K562 (cell line): ENCODE results near the gene ZNF148. TPM values are rescaled to one million over a fixed set of nuclear protein-coding genes. Genes with fewer than 3 reads are reported as not detected.

Experiments
- ATAC-seq: fragments of 200-7000 bp; cut with Tn5 transposase; 3 replicates; pipeline ENCODE4 v1.9.1; 2020; ENCODE audit warnings: moderate library complexity
- BruUV-seq: library from RNA; stranded (reverse); fragments of 400-500 nt; replicated peaks from 2 replicates; lab custom pipeline; 2021; lab: Mats Ljungman, UMichigan
- CTCF ChIA-PET: fragments of 300-600 bp; formaldehyde crosslinking; extraction: SDS; loops from one replicate; lab custom pipeline; 2021; ENCODE audit warnings: low intra/inter-chr PET ratio; lab: Yijun Ruan, JAX
- POLR2A ChIA-PET: fragments of 300-600, 350-650 bp; sonication (Branson Sonifier 250); formaldehyde crosslinking; extraction: SDS; loops from one replicate; lab custom pipeline; 2021; ENCODE audit warnings: antibody characterized with exemption, inconsistent platforms; lab: Yijun Ruan, JAX
- DNase-seq, 4 experiments: peaks; one replicate each; pipeline versions ENCODE4 v3.0.0 to v3.0.0-alpha.2; 2011 to 2018; ENCODE audit warnings: low spot score in 3 of 4, mixed read lengths in 3 of 4; ENCODE audit errors: extremely low read depth in 1 of 4
- FAIRE-seq: peaks from 2 replicates; lab custom pipeline; 2011; peaks lifted over from hg19 to GRCh38; lab: Jason Lieb, UNC
- H2AFZ ChIP-seq: 2 replicates; pipeline ENCODE4 v1.6.0; 2011; ENCODE audit warnings: low read depth, low read length, control low read depth, inconsistent platforms
- H3K27ac ChIP-seq: fragments of 200-600 bp; 3 replicates; pipeline ENCODE4 v1.8.0; 2011; ENCODE audit warnings: low read depth, mild to moderate bottlenecking, control low read depth, inconsistent platforms, low read length, moderate library complexity, mixed read lengths; ENCODE audit errors: extremely low read depth
- H3K27me3 ChIP-seq, 2 experiments: fragments of 300-600 bp in 1 of 2; 2 replicates in 1 of 2; 3 replicates in 1 of 2; pipeline versions ENCODE4 v1.6.0 to v1.8.0; 2011; ENCODE audit warnings: inconsistent platforms in 2 of 2, low read length in 2 of 2, mild to moderate bottlenecking in 1 of 2, mixed read lengths in 1 of 2, moderate library complexity in 1 of 2; ENCODE audit not compliant: control insufficient read depth in 2 of 2, insufficient read depth in 2 of 2
- H3K36me3 ChIP-seq: fragments of 300-600 bp; 3 replicates; pipeline ENCODE4 v1.8.0; 2011; ENCODE audit warnings: mild to moderate bottlenecking, low read length, inconsistent platforms; ENCODE audit not compliant: control insufficient read depth, insufficient read depth
- H3K4me1 ChIP-seq, 2 experiments: fragments of 200-600 bp in 1 of 2; replicated peaks in 1 of 2; 2 replicates in 1 of 2; 3 replicates in 1 of 2; pipeline versions ENCODE4 v1.5.1 to v1.8.0; 2011; ENCODE audit warnings: inconsistent platforms in 2 of 2, low read length in 2 of 2, mild to moderate bottlenecking in 1 of 2, mixed read lengths in 1 of 2, moderate library complexity in 1 of 2; ENCODE audit not compliant: control insufficient read depth in 2 of 2, insufficient read depth in 2 of 2
- H3K4me2 ChIP-seq: 2 replicates; pipeline ENCODE4 v1.6.1; 2011; ENCODE audit warnings: low read length, control low read depth, inconsistent platforms, mixed read lengths; ENCODE audit not compliant: insufficient read depth
- H3K4me3 ChIP-seq: fragments of 200-600 bp; sonication (generic), shearing (Covaris generic); 2 replicates; pipeline ENCODE4 v1.5.1; 2016; ENCODE audit warnings: control low read depth, inconsistent platforms
- H3K79me2 ChIP-seq: fragments of 200-600 bp; 3 replicates; pipeline ENCODE4 v1.8.0; 2011; ENCODE audit warnings: low read length, inconsistent platforms; ENCODE audit not compliant: control insufficient read depth, insufficient read depth
- H3K9ac ChIP-seq, 2 experiments: 2 replicates each; pipeline versions ENCODE4 v1.6.0 to v1.6.1; 2011; ENCODE audit warnings: low read depth in 2 of 2, low read length in 2 of 2, control low read depth in 1 of 2, inconsistent platforms in 1 of 2, mild to moderate bottlenecking in 1 of 2, mixed read lengths in 1 of 2; ENCODE audit not compliant: insufficient read depth in 1 of 2
- H3K9me1 ChIP-seq: one replicate; pipeline ENCODE4 v1.6.0; 2011; ENCODE audit warnings: inconsistent platforms, mild to moderate bottlenecking, low read length, moderate library complexity; ENCODE audit not compliant: control insufficient read depth, insufficient read depth
- H3K9me3 ChIP-seq: replicated peaks from 2 replicates; pipeline ENCODE4 v1.5.1; 2011; ENCODE audit warnings: low read depth, low read length, inconsistent platforms; ENCODE audit not compliant: control insufficient read depth, insufficient read depth
- H4K20me1 ChIP-seq: replicated peaks from 2 replicates; pipeline ENCODE4 v1.6.1; 2011; ENCODE audit warnings: low read length, inconsistent platforms, mixed read lengths; ENCODE audit not compliant: control insufficient read depth, insufficient read depth
- BHLHE40 ChIP-seq: IDR thresholded peaks from 2 replicates; pipeline ENCODE4 v1.6.1; 2011; ENCODE audit warnings: low read length, improper control_type of control experiment
- HNRNPL ChIP-seq: fragments of 200-400 bp; formaldehyde crosslinking; IDR thresholded peaks from 2 replicates; pipeline ENCODE4 v1.6.1; 2017; ENCODE audit warnings: low read depth, mild to moderate bottlenecking, low read length
- MAFG ChIP-seq: fragments of 450-650 bp; conservative IDR thresholded peaks from 2 replicates; pipeline ENCODE4 v1.6.1; 2016; ENCODE audit warnings: missing genetic modification characterization, missing compliant biosample characterization
- NELFE ChIP-seq: IDR thresholded peaks from 2 replicates; pipeline ENCODE4 v1.6.1; 2011; ENCODE audit warnings: mild to moderate bottlenecking; ENCODE audit not compliant: insufficient read depth, insufficient read length
- NR2C1 ChIP-seq, 2 experiments: fragments of 450-650 bp; IDR thresholded peaks; 2 replicates each; pipeline ENCODE4 v1.6.1; 2017; ENCODE audit warnings: mild to moderate bottlenecking in 2 of 2, antibody characterized with exemption in 1 of 2, inconsistent platforms in 1 of 2, missing compliant biosample characterization in 1 of 2, missing genetic modification characterization in 1 of 2
- SRF ChIP-seq, 2 experiments: fragments of 250-450, 450-650 bp in 1 of 2; sonication (Bioruptor Pico) in 1 of 2; sonication (generic) in 1 of 2; formaldehyde crosslinking; IDR thresholded peaks; 2 replicates each; pipeline versions ENCODE4 v1.5.0 to v1.5.1; 2020 to 2022; ENCODE audit warnings: mild to moderate bottlenecking in 1 of 2, missing genetic modification reagents in 1 of 2
- WGBS: fragments of 100-300 bp; shearing (Covaris generic); methylation state at CpG from one replicate; pipeline ENCODE4 v1.1.6; 2016; ENCODE audit warnings: low coverage, mixed read lengths; ENCODE audit not compliant: insufficient coverage; ENCODE audit errors: missing lambda C conversion rate; 5-methylcytosine and 5-hydroxymethylcytosine counted together
- in situ Hi-C: fragments of 300-500 bp; cut with MboI; formaldehyde crosslinking; loops from 4 replicates; pipeline ENCODE4 v1.15.0; 2018; ENCODE audit warnings: inconsistent platforms, mixed read lengths
- intact Hi-C: fragments of 100-400 bp; cut with micrococcal nuclease; formaldehyde crosslinking; loops from 2 replicates; pipeline ENCODE4 v1.14.2; 2022
- polyA plus RNA-seq, 8 experiments: library from polyadenylated mRNA; depleted of rRNA in 4 of 8; stranded (reverse) in 5 of 8; unstranded in 3 of 8; fragments of >200 nt; fragmentation: Nextera tagmentation in 2 of 8; fragmentation: Illumina TruSeq in 1 of 8; extraction: Ambion mirVana in 2 of 8; extraction: Trizol in 1 of 8; gene quantifications; 2 replicates each; pipeline versions ENCODE4 v1.2.1 to v1.2.3, GENCODE V29; 2011 to 2014; ENCODE audit warnings: inconsistent platforms in 1 of 8, missing spikeins in 1 of 8
- total RNA-seq, 7 experiments: library from RNA; depleted of rRNA in 6 of 7; stranded (reverse); fragments of >200 nt in 6 of 7; fragmentation: Illumina TruSeq in 2 of 7; extraction: Trizol in 2 of 7; gene quantifications; 2 replicates each; pipeline versions ENCODE4 v1.2.1 to v1.2.3, GENCODE V29; 2011 to 2021; ENCODE audit warnings: low replicate concordance in 1 of 7
- TF ChIP-seq, protein P1 (sequence below): sonication (generic); formaldehyde crosslinking; IDR thresholded peaks from 2 replicates; pipeline ENCODE4 v1.8.1; 2023; ENCODE audit warnings: mild to moderate bottlenecking, missing genetic modification reagents

Gene ZNF148
- total and polyA plus RNA-seq, 9 of the 15 experiments (the other 6 are each of a cell fraction or from before 2014, with no cell fraction given) = 2.7 to 15.1 (median 8.3) TPM

DNA sequence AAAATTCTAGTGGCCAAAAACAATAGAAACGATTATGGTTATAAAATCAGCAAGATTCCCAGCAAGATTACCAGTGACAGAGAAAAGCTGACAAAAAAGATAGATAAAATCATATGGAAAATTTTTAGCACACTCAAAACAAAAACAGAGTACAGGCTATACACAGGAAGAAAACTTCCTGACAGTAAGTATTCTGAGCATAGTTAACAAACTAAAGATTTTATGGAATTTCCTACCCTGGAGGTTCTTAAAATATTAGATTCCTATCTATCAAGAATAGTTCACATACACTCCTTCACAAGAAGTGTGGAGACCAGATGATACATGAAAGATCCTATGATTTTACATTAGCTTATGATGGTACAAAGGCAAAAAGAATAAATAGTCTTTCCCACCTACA is 50.8 kb downstream of the ZNF148 start:
- Histone ChIP-seq H3K27me3 (no peaks in the 10 kb centered on the region), H3K4me1 (no peaks in the 10 kb centered on the region), H3K4me3 (no peak overlapping the region), H3K4me2 (no peak overlapping the region), H2AFZ (no peak overlapping the region), H3K79me2 (0 out of 3 replicates have a peak, but pooled peaks cover 3% of the 10 kb centered on the region), H3K9ac (no peak overlapping the region), H4K20me1 (no peaks in the 10 kb centered on the region), H3K9me3 (no peaks in the 10 kb centered on the region), H3K27ac (no peak overlapping the region), H3K36me3 (0 out of 3 replicates have a peak, but pooled peaks cover 8% of the 10 kb centered on the region), H3K9me1 (no peaks in the 10 kb centered on the region)
- no peak for FAIRE-seq
- CTCF ChIA-PET = no interaction called here
- in situ Hi-C loops (no loop called here), intact Hi-C loops (no loop called here)
- DNase-seq = no peak
- WGBS = 0% methylated on average over 1 of the region's 1 CpG
- ATAC-seq = no peak
- BruUV-seq = no TSS peak
- no peak for TF ChIP-seq HNRNPL
- no peak for TF ChIP-seq MAFG
- no peak for TF ChIP-seq SRF (CRISPR knock-in tag; IDR thresholded peaks at IDR 0.05)
- TF ChIP-seq NELFE = no peak
- TF ChIP-seq, protein P1, sequence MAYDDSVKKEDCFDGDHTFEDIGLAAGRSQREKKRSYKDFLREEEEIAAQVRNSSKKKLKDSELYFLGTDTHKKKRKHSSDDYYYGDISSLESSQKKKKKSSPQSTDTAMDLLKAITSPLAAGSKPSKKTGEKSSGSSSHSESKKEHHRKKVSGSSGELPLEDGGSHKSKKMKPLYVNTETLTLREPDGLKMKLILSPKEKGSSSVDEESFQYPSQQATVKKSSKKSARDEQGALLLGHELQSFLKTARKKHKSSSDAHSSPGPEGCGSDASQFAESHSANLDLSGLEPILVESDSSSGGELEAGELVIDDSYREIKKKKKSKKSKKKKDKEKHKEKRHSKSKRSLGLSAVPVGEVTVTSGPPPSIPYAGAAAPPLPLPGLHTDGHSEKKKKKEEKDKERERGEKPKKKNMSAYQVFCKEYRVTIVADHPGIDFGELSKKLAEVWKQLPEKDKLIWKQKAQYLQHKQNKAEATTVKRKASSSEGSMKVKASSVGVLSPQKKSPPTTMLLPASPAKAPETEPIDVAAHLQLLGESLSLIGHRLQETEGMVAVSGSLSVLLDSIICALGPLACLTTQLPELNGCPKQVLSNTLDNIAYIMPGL (CRISPR knock-in tag) = no peak
- TF ChIP-seq NR2C1 (IDR thresholded peaks at IDR 0.05) = no peak
- TF ChIP-seq NR2C1 (tag; IDR thresholded peaks at IDR 0.05) = no peak
- no peak for TF ChIP-seq BHLHE40
- POLR2A ChIA-PET = no interaction called here
